K562 (cell line): ENCODE measurements around the gene GRAMD2A. TPM values are rescaled to one million over a fixed set of nuclear protein-coding genes. Genes with fewer than 3 reads are reported as not detected.

Experiments used
- ASH1L ChIP-seq: fragments of 450-650 bp; IDR thresholded peaks from 2 replicates; pipeline ENCODE4 v1.6.1; 2018; ENCODE audit warnings: borderline replicate concordance, mild to moderate bottlenecking, low read depth; ENCODE audit not compliant: partially characterized antibody
- ATF2 ChIP-seq: sonication (generic); formaldehyde crosslinking; IDR thresholded peaks from 2 replicates; pipeline ENCODE4 v1.8.1; 2022; ENCODE audit warnings: missing genetic modification reagents
- CBX1 ChIP-seq: sonication (generic); IDR thresholded peaks from 2 replicates; pipeline ENCODE4 v1.6.1; 2016; ENCODE audit warnings: antibody characterized with exemption, low read depth, mild to moderate bottlenecking
- CCAR2 ChIP-seq: fragments of 200-400 bp; formaldehyde crosslinking; IDR thresholded peaks from 2 replicates; pipeline ENCODE4 v1.6.1; 2017; ENCODE audit warnings: mild to moderate bottlenecking, low read depth, low read length
- HDAC3 ChIP-seq: fragments of 450-650 bp; IDR thresholded peaks from 2 replicates; pipeline ENCODE4 v1.6.1; 2018; ENCODE audit warnings: borderline replicate concordance, mild to moderate bottlenecking, moderate library complexity; ENCODE audit not compliant: partially characterized antibody
- MLLT1 ChIP-seq, 2 experiments: fragments of 450-650 bp; IDR thresholded peaks; 2 replicates each; pipeline ENCODE4 v1.6.1; 2016
- NEUROD1 ChIP-seq: fragments of 150-350 bp; IDR thresholded peaks from 2 replicates; pipeline ENCODE4 v1.6.1; 2014; ENCODE audit warnings: borderline replicate concordance, low read length, low read depth; ENCODE audit not compliant: partially characterized antibody
- NFE2L1 ChIP-seq: fragments of 450-650 bp; IDR thresholded peaks from 2 replicates; pipeline ENCODE4 v1.6.1; 2016; ENCODE audit warnings: missing genetic modification characterization, low read depth, mild to moderate bottlenecking, missing compliant biosample characterization, moderate library complexity, borderline replicate concordance
- NR2C2 ChIP-seq, 2 experiments: fragments of 200-800 bp in 1 of 2; sonication (Bioruptor generic) in 1 of 2; sonication (generic) in 1 of 2; formaldehyde crosslinking in 1 of 2; IDR thresholded peaks; 2 replicates each; pipeline versions ENCODE4 v1.6.1 to v1.8.0; 2016 to 2022; ENCODE audit warnings: mild to moderate bottlenecking in 1 of 2, missing compliant biosample characterization in 1 of 2, missing genetic modification characterization in 1 of 2, missing genetic modification reagents in 1 of 2
- PREB ChIP-seq: sonication (generic); formaldehyde crosslinking; IDR thresholded peaks from 2 replicates; pipeline ENCODE4 v1.8.1; 2023; ENCODE audit warnings: mild to moderate bottlenecking, missing genetic modification reagents
- RBM25 ChIP-seq: fragments of 200-400 bp; formaldehyde crosslinking; IDR thresholded peaks from 2 replicates; pipeline ENCODE4 v1.6.1; 2018; ENCODE audit warnings: low read length, low read depth, moderate library complexity; ENCODE audit not compliant: severe bottlenecking
- ZNF408 ChIP-seq: fragments of 250-450 bp; sonication (Bioruptor Pico); IDR thresholded peaks from 2 replicates; pipeline ENCODE4 v1.4.0; 2020; ENCODE audit warnings: low read depth, mild to moderate bottlenecking, moderate library complexity
- polyA plus RNA-seq, 8 experiments: library from polyadenylated mRNA; depleted of rRNA in 4 of 8; stranded (reverse) in 5 of 8; unstranded in 3 of 8; fragments of >200 nt; fragmentation: Nextera tagmentation in 2 of 8; fragmentation: Illumina TruSeq in 1 of 8; extraction: Ambion mirVana in 2 of 8; extraction: Trizol in 1 of 8; gene quantifications; 2 replicates each; pipeline versions ENCODE4 v1.2.1 to v1.2.3, GENCODE V29; 2011 to 2014; ENCODE audit warnings: inconsistent platforms in 1 of 8, missing spikeins in 1 of 8
- total RNA-seq, 7 experiments: library from RNA; depleted of rRNA in 6 of 7; stranded (reverse); fragments of >200 nt in 6 of 7; fragmentation: Illumina TruSeq in 2 of 7; extraction: Trizol in 2 of 7; gene quantifications; 2 replicates each; pipeline versions ENCODE4 v1.2.1 to v1.2.3, GENCODE V29; 2011 to 2021; ENCODE audit warnings: low replicate concordance in 1 of 7
- TF ChIP-seq, protein P1 (sequence below): fragments of 250-450 bp; sonication (Bioruptor Pico); IDR thresholded peaks from 2 replicates; pipeline ENCODE4 v1.8.0; 2022; ENCODE audit warnings: moderate library complexity, mild to moderate bottlenecking, inconsistent platforms
- TF ChIP-seq, protein P2 (sequence below): IDR thresholded peaks from 2 replicates; pipeline ENCODE4 v1.6.1; 2012; ENCODE audit warnings: low read depth, low read length, improper control_type of control experiment, borderline replicate concordance
- TF ChIP-seq, protein P3 (sequence below): fragments of 250-450 bp; sonication (Bioruptor Pico); IDR thresholded peaks from 2 replicates; pipeline ENCODE4 v1.5.0; 2021; ENCODE audit warnings: mild to moderate bottlenecking, borderline replicate concordance

The GRAMD2A gene
- total and polyA plus RNA-seq, 9 of the 15 experiments (the other 6 are each of a cell fraction or from before 2014, with no cell fraction given): 0.08 to 0.22 TPM; not detected in 7

DNA sequence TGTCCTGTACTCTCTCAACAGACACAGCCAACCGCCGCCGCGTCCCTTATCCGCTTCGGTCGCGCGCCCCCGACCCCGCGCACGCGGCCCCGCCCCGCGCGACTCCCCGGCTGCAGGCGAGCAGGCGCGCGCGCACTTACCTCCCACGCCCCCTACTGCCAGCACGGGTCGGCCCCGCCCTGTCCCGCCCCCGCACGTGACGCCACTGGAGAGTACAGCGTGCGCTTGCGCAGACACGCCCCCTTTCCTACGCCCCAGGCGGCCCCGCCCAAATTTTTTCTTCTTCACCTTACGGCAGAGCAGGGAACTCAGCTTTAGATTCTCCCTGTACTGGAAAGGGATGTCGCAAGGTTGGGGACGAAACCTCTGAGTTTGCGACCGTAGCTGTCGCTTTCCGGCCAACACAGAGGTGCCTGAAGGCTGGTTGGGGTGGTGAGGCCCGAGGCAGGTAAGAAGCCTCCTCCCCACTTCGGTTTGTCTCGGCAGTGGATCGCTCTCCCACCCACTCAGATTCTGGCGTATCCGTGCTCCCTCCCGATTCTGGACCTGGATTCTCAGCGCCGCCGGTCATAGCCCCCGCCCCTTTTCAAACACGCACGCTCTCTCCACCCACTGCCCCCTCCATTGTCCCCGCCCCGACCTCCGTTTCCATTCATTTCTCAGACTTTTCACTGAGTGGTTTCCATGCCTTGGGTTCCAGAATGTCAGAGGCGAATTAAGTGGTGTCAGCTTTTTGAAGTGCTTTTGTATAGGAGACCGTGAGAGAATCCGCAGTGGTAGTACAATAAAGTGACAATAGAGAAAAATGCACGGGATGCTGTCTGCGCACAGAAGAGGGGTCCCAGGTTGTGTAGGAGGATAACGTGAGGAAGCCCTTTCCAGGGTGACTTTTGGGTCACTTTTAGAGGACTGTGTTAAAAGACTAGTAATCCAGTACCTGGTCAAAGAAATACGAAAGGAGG is 79.3 kb downstream of the GRAMD2A start, which contains the start of the genes MYO9A and SENP8 (continued):
- no peak for TF ChIP-seq MLLT1 (IDR thresholded peaks at IDR 0.05)
- TF ChIP-seq, protein P1, sequence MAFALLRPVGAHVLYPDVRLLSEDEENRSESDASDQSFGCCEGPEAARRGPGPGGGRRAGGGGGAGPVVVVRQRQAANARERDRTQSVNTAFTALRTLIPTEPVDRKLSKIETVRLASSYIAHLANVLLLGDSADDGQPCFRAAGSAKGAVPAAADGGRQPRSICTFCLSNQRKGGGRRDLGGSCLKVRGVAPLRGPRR (CRISPR knock-in tag): no peak
- TF ChIP-seq ZNF408: no peak
- TF ChIP-seq NR2C2 (CRISPR knock-in tag; IDR thresholded peaks at IDR 0.05): no peak
- peak; percentile 77 for TF ChIP-seq NR2C2 (tag; IDR thresholded peaks at IDR 0.05)
- TF ChIP-seq ASH1L: no peak
- TF ChIP-seq, protein P2, sequence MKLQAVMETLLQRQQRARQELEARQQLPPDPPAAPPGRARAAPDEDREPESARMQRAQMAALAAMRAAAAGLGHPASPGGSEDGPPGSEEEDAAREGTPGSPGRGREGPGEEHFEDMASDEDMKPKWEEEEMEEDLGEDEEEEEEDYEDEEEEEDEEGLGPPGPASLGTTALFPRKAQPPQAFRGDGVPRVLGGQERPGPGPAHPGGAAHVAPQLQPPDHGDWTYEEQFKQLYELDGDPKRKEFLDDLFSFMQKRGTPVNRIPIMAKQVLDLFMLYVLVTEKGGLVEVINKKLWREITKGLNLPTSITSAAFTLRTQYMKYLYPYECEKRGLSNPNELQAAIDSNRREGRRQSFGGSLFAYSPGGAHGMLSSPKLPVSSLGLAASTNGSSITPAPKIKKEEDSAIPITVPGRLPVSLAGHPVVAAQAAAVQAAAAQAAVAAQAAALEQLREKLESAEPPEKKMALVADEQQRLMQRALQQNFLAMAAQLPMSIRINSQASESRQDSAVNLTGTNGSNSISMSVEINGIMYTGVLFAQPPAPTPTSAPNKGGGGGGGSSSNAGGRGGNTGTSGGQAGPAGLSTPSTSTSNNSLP: no peak
- peak; percentile 64; the same call in 1 of the 2 replicates for TF ChIP-seq CBX1
- no peak for TF ChIP-seq CCAR2
- no peak for TF ChIP-seq NEUROD1
- TF ChIP-seq, protein P3, sequence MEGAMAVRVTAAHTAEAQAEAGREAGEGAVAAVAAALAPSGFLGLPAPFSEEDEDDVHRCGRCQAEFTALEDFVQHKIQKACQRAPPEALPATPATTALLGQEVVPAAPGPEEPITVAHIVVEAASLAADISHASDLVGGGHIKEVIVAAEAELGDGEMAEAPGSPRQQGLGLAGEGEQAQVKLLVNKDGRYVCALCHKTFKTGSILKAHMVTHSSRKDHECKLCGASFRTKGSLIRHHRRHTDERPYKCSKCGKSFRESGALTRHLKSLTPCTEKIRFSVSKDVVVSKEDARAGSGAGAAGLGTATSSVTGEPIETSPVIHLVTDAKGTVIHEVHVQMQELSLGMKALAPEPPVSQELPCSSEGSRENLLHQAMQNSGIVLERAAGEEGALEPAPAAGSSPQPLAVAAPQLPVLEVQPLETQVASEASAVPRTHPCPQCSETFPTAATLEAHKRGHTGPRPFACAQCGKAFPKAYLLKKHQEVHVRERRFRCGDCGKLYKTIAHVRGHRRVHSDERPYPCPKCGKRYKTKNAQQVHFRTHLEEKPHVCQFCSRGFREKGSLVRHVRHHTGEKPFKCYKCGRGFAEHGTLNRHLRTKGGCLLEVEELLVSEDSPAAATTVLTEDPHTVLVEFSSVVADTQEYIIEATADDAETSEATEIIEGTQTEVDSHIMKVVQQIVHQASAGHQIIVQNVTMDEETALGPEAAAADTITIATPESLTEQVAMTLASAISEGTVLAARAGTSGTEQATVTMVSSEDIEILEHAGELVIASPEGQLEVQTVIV (CRISPR knock-in tag): peak; percentile 96
- no peak for TF ChIP-seq NFE2L1 (tag)
- TF ChIP-seq PREB (CRISPR knock-in tag): no peak
- TF ChIP-seq RBM25: no peak
- no peak for TF ChIP-seq HDAC3
- no peak for TF ChIP-seq ATF2 (CRISPR knock-in tag)
